HG03439 (cell line): ENCODE results near the gene AMELY.
"Not testable (repeated sequence)": the region's sequence is repeated elsewhere in the genome, so short reads cannot be mapped to it uniquely, and the experiment has no call there.

ENCODE experiments used
- ATAC-seq: cut with Tn5 transposase; IDR thresholded peaks from one replicate; pipeline ENCODE4 v1.9.1; 2021; ENCODE audit warnings: mild to moderate bottlenecking, moderate library complexity; ENCODE audit not compliant: unreplicated experiment

AMELY gene

GRCh38 chrY:6911253-6911881 lies at the start of gene AMELY:
TSS of gene AMELY (minus strand) at chrY:6911752. CDS start at chrY:6872608, 39,144 bp downstream.
- ATAC-seq = no peak

- no peak for ATAC-seq
Observed at GRCh38 chrY:6949947-6950346, 38.4 kb upstream of the AMELY start.

- no peak for ATAC-seq
Observed at GRCh38 chrY:6948378-6948777, 36.8 kb upstream of the AMELY start.

- ATAC-seq = no peak
Observed at GRCh38 chrY:6947695-6948094, 36.1 kb upstream of the AMELY start.

- ATAC-seq = no peak
Observed at GRCh38 chrY:6935497-6935896, 23.9 kb upstream of the AMELY start.

- ATAC-seq = no peak
Observed at GRCh38 chrY:6931779-6932396, 20.3 kb upstream of the AMELY start.

GRCh38 chrY:6929237-6929636 lies 17.7 kb upstream of the AMELY start:
- ATAC-seq = no peak

- ATAC-seq = no peak
Observed at GRCh38 chrY:6928265-6928664, 16.7 kb upstream of the AMELY start.

- no peak for ATAC-seq
Observed at GRCh38 chrY:6921061-6921460, 9.5 kb upstream of the AMELY start.

- no peak for ATAC-seq
Observed at GRCh38 chrY:6913362-6913761, 1.8 kb upstream of the AMELY start.

GRCh38 chrY:6910372-6911252 lies 940 bp downstream of the AMELY start, which contains the start of gene TBL1Y:
TSS of gene TBL1Y (plus strand) at chrY:6910697. CDS start at chrY:7025085, 114,388 bp downstream.
- ATAC-seq = no peak

GRCh38 chrY:6909856-6910255 lies 1.7 kb downstream of the AMELY start:
- ATAC-seq = no peak

GRCh38 chrY:6909118-6909521 lies 2.4 kb downstream of the AMELY start:
- ATAC-seq = no peak

GRCh38 chrY:6908021-6908420 lies 3.5 kb downstream of the AMELY start:
- ATAC-seq = not testable (repeated sequence)

GRCh38 chrY:6907591-6907990 lies 4.0 kb downstream of the AMELY start:
- no peak for ATAC-seq

GRCh38 chrY:6902116-6902515 lies 9.4 kb downstream of the AMELY start:
- not testable (repeated sequence) for ATAC-seq

GRCh38 chrY:6895236-6895635 lies 16.3 kb downstream of the AMELY start:
- ATAC-seq = no peak

GRCh38 chrY:6894496-6894895 lies 17.1 kb downstream of the AMELY start:
- ATAC-seq = no peak

GRCh38 chrY:6849384-6849783 lies 62.2 kb downstream of the AMELY start:
- ATAC-seq = no peak

- not testable (repeated sequence) for ATAC-seq
Observed at GRCh38 chrY:6842650-6843049, 68.9 kb downstream of the AMELY start.
